Pancreas (tissue), 10 donors: Measurements from ENCODE around the gene MIPEP. TPM values are rescaled to one million over a fixed set of nuclear protein-coding genes. Genes with fewer than 3 reads are reported as not detected.

Source experiments
- ATAC-seq, 4 donors: fragments of 200-7000 bp; cut with Tn5 transposase; one replicate each; pipeline versions ENCODE4 v1.8.0 to v1.9.1; 2020; ENCODE audit warnings: mild to moderate bottlenecking in 4 of 4, moderate library complexity in 4 of 4
- DNase-seq, 6 donors: peaks; one replicate each; pipeline ENCODE4 v3.0.0-alpha.2; 2020
- FAIRE-seq: peaks from 2 replicates; lab custom pipeline; 2012; peaks lifted over from hg19 to GRCh38; lab: Jason Lieb, UNC
- H3K27ac ChIP-seq, 4 donors: fragments of 200-600 bp; sonication (generic); 1 replicate in 3 of 4; 2 replicates in 1 of 4; pipeline versions ENCODE4 v1.5.0 to v1.8.0; 2020
- H3K27me3 ChIP-seq, 4 donors: fragments of 200-600 bp; one replicate each; pipeline ENCODE4 v1.8.0; 2021
- H3K36me3 ChIP-seq, 3 donors: fragments of 200-600 bp; sonication (generic) in 1 of 3; one replicate each; pipeline versions ENCODE4 v1.5.0 to v1.8.0; 2020 to 2021
- H3K4me1 ChIP-seq, 3 donors: fragments of 200-600 bp; one replicate each; pipeline ENCODE4 v1.8.0; 2021
- H3K4me3 ChIP-seq, 4 donors: fragments of 200-600 bp; sonication (generic) in 2 of 4; one replicate each; pipeline versions ENCODE4 v1.5.0 to v1.8.0; 2020 to 2021
- H3K9me3 ChIP-seq, 4 donors: fragments of 200-600 bp; one replicate each; pipeline ENCODE4 v1.8.0; 2021
- WGBS, 2 donors: extraction: QIAGEN DNeasy Blood & Tissue Kit; methylation state at CpG; one replicate each; pipeline ENCODE4 v1.1.7; 2013; 5-methylcytosine and 5-hydroxymethylcytosine counted together
- intact Hi-C, 3 donors: fragments of 100-400 bp; cut with DNase I; formaldehyde crosslinking; loops; one replicate each; pipeline versions ENCODE4 v1.11.1 to v1.14.2; 2022
- polyA plus RNA-seq, 2 donors: library from polyadenylated mRNA; stranded (reverse); fragments of 200-250 nt; gene quantifications; one replicate each; pipeline ENCODE4 v1.2.3, GENCODE V29; 2013
- total RNA-seq, 6 donors: library from RNA; stranded (reverse); fragmentation: NEBNext Ultra II Directional in 4 of 6; extraction: Animal tissue kit (Norgen Biotek cat#: 25700) in 4 of 6; gene quantifications; one replicate each; pipeline versions ENCODE4 v1.2.1 to v1.2.4, GENCODE V29; 2021 to 2023
- TF ChIP-seq, protein P1 (sequence below), 4 donors: fragments of 200-600 bp; sonication (generic) in 3 of 4; IDR thresholded peaks; one replicate each; pipeline versions ENCODE4 v1.5.0 to v1.8.0; 2021; ENCODE audit warnings: antibody characterized with exemption in 4 of 4
- donor health status: healthy with polysubstance abuse.
- donor health status: DM: no; HTN: no; CAD: no; lungs with moderate emphysema.
- donor health status: DM: no; HTN: no; CAD: no.
- donor health status: control.
- donor health status: control.
- donor health status: Bipolar disorder and iron deficiency.
- donor health status: DM: yes; HTN: yes; CAD: no.
- donor health status: DM: no; HTN: no; CAD: no.
- donor health status: DM: no; HTN: no; CAD: no.
- donor health status: DM: yes; HTN: yes; CAD: no.

The MIPEP gene
- total and polyA plus RNA-seq, 8 donors = 8.0 to 12.8 (median 10.6) TPM

DNA sequence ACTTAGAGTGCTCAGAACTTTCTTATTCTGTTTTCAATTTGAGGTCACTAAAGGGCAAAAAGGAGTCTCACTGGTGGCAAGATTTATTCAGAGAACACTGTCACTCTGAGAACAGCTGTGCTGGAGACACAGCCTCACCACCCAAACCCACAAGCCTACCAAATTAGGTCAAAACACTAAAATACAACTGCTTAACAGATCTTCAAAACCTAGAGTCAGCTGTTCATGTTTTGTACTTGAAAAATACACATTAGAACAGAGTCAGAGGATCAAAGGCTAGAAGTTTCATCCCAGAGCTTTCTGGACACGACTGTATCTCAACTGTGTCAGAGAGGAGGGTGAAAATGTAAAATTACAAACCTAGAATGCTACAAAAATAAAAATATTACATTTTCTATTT, 89.3 kb downstream of the MIPEP start:
- WGBS, 2 donors = 81 to 87% methylated on average over 1 of the region's 1 CpG
- no peak for FAIRE-seq
- H3K27ac ChIP-seq = no peak overlapping the region
- peaks cover 5 to 8% (median 5%) of the 10 kb centered on the region in 3 donors for H3K4me1 ChIP-seq
- intact Hi-C loops = no loop called here
- ATAC-seq = no peak
- H3K4me3 ChIP-seq = no peak overlapping the region
- TF ChIP-seq, protein P1, sequence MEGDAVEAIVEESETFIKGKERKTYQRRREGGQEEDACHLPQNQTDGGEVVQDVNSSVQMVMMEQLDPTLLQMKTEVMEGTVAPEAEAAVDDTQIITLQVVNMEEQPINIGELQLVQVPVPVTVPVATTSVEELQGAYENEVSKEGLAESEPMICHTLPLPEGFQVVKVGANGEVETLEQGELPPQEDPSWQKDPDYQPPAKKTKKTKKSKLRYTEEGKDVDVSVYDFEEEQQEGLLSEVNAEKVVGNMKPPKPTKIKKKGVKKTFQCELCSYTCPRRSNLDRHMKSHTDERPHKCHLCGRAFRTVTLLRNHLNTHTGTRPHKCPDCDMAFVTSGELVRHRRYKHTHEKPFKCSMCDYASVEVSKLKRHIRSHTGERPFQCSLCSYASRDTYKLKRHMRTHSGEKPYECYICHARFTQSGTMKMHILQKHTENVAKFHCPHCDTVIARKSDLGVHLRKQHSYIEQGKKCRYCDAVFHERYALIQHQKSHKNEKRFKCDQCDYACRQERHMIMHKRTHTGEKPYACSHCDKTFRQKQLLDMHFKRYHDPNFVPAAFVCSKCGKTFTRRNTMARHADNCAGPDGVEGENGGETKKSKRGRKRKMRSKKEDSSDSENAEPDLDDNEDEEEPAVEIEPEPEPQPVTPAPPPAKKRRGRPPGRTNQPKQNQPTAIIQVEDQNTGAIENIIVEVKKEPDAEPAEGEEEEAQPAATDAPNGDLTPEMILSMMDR (IDR thresholded peaks at IDR 0.05) = no peak
- H3K27me3 ChIP-seq = no peaks in the 10 kb centered on the region
- H3K9me3 ChIP-seq = no peaks in the 10 kb centered on the region
- no peaks in the 10 kb centered on the region for H3K36me3 ChIP-seq
- DNase-seq = no peak

DNA sequence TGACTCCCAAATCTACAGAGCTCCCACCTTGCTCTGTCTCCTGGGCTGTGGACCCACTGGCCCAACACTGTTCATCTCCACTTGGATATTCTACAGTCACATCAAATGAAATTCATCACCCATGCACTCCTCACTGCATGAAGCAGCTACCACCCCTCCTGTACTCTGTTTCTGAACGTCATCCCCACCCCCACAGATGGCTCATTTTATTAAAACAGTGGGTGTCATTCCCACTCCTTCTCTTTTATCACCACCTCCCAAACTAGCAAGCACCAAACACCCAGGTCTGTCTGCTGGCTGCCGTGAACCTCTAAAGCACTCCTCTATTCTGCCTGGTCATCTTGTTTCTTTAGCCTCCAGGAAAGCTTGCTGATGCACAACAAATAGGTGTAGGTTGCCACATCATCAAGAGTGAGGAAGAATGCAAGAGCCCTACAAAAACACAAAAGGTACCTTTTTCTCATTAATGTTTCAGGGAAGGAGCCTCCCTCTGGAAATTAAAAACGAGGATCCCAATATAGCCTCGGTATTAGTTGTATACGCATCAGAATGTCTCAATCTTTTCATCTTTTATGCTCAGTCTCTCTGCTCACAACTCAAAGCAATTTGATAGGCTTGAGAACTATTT, 91.8 kb downstream of the MIPEP start:
- peaks cover 6 to 11% (median 8%) of the 10 kb centered on the region in 3 donors for H3K4me1 ChIP-seq
- DNase-seq = no peak
- TF ChIP-seq, protein P1 (IDR thresholded peaks at IDR 0.05) = no peak
- FAIRE-seq = no peak
- no peaks in the 10 kb centered on the region for H3K27me3 ChIP-seq
- ATAC-seq = no peak
- H3K27ac ChIP-seq = no peak overlapping the region
- H3K9me3 ChIP-seq = no peaks in the 10 kb centered on the region
- 91 to 93% methylated on average over 5 of the region's 5 CpGs for WGBS, 2 donors
- no peaks in the 10 kb centered on the region for H3K36me3 ChIP-seq
- intact Hi-C loops = no loop called here
- H3K4me3 ChIP-seq = no peak overlapping the region

DNA sequence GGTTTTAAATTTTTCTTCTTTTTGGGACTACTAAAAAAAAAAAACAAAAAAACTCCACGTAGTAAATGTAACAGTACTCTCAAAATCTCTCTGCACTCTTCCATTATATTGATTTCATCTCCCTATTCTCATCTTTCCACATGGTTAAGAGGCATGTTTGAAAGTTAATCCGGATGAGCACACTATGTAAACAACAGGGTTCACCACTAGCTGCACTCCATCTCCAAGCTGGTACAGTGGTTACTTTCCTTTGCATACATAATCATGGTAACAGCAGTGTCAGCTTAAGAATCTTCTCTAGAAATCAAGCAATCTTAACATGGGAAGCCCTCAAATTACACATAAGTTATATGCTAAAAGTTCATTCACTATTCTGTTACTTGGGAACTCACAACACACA, 92.6 kb downstream of the MIPEP start:
- WGBS, 2 donors = 72 to 82% methylated on average over 2 of the region's 2 CpGs
- no peak for DNase-seq
- FAIRE-seq = no peak
- no peaks in the 10 kb centered on the region for H3K27me3 ChIP-seq
- TF ChIP-seq, protein P1 (IDR thresholded peaks at IDR 0.05) = no peak
- no peak overlapping the region for H3K27ac ChIP-seq
- peaks cover 6 to 11% (median 8%) of the 10 kb centered on the region in 3 donors for H3K4me1 ChIP-seq
- intact Hi-C loops = no loop called here
- no peak overlapping the region for H3K4me3 ChIP-seq
- H3K9me3 ChIP-seq = no peaks in the 10 kb centered on the region
- peak in 2 of 4 donors; percentile 57 to 75 for ATAC-seq
- no peaks in the 10 kb centered on the region for H3K36me3 ChIP-seq

DNA sequence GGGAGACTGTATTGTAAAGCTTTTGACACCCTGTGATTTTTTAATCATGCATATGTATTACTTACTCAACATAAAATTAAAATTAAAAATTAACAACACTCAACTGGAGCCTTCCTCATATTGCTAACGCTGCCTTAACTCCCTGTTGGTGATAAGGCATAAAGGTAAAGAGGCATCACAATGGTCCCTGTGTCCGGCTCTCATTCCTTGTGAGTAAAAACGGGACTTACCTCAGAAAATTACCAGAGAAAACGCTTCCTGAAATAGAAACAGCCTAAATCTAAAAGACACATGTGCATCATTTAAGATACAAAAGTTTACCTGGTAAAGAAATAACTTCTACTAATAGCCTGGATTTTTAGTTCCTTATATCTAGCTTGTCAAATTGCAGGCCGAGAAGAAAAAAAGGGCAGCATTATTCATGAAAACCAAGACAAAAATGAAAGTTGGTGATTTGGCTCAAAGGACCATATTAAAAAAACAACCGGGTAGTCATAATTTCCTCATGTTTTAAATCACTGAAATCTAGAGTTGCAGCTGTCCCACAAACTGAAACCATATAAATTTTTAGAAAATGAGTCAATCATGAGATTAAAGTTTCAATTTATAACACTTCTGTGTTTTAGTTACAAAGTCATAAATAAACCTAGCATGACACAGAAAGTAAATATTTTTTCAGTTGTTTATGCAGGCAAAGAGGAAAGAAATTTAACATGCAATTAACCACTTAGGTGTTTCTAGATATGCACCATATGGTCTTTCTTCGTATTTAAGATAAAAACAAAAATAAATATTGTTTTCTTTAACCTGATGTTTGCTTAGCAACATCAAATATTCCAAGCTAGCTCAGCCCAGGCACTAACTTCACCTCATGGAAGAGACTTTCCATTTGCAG, 94.7 kb downstream of the MIPEP start:
- no peaks in the 10 kb centered on the region for H3K36me3 ChIP-seq
- H3K9me3 ChIP-seq = no peaks in the 10 kb centered on the region
- peak; percentile 17 for FAIRE-seq
- H3K27me3 ChIP-seq = no peaks in the 10 kb centered on the region
- WGBS, 2 donors = 51 to 55% methylated on average over 7 of the region's 7 CpGs
- peak overlapping the region in 2 of 4 donors; percentile 3 to 28 for H3K27ac ChIP-seq
- H3K4me1 ChIP-seq = peaks cover 6 to 11% (median 8%) of the 10 kb centered on the region in 3 donors
- no peak overlapping the region for H3K4me3 ChIP-seq
- TF ChIP-seq, protein P1 (IDR thresholded peaks at IDR 0.05) = no peak
- ATAC-seq = peak in 2 of 4 donors; percentile 14 to 18
- no peak for DNase-seq
- intact Hi-C loops = no loop called here
